ENCODE data around the gene ZNF281.
A peak's percentile ranks its signal among the peaks of the same experiment; 100 is the strongest.
"Not testable (repeated sequence)": the region's sequence is repeated elsewhere in the genome, so short reads cannot be mapped to it uniquely, and the experiment has no call there.

ZNF281 gene, protein sequence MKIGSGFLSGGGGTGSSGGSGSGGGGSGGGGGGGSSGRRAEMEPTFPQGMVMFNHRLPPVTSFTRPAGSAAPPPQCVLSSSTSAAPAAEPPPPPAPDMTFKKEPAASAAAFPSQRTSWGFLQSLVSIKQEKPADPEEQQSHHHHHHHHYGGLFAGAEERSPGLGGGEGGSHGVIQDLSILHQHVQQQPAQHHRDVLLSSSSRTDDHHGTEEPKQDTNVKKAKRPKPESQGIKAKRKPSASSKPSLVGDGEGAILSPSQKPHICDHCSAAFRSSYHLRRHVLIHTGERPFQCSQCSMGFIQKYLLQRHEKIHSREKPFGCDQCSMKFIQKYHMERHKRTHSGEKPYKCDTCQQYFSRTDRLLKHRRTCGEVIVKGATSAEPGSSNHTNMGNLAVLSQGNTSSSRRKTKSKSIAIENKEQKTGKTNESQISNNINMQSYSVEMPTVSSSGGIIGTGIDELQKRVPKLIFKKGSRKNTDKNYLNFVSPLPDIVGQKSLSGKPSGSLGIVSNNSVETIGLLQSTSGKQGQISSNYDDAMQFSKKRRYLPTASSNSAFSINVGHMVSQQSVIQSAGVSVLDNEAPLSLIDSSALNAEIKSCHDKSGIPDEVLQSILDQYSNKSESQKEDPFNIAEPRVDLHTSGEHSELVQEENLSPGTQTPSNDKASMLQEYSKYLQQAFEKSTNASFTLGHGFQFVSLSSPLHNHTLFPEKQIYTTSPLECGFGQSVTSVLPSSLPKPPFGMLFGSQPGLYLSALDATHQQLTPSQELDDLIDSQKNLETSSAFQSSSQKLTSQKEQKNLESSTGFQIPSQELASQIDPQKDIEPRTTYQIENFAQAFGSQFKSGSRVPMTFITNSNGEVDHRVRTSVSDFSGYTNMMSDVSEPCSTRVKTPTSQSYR

DNA sequence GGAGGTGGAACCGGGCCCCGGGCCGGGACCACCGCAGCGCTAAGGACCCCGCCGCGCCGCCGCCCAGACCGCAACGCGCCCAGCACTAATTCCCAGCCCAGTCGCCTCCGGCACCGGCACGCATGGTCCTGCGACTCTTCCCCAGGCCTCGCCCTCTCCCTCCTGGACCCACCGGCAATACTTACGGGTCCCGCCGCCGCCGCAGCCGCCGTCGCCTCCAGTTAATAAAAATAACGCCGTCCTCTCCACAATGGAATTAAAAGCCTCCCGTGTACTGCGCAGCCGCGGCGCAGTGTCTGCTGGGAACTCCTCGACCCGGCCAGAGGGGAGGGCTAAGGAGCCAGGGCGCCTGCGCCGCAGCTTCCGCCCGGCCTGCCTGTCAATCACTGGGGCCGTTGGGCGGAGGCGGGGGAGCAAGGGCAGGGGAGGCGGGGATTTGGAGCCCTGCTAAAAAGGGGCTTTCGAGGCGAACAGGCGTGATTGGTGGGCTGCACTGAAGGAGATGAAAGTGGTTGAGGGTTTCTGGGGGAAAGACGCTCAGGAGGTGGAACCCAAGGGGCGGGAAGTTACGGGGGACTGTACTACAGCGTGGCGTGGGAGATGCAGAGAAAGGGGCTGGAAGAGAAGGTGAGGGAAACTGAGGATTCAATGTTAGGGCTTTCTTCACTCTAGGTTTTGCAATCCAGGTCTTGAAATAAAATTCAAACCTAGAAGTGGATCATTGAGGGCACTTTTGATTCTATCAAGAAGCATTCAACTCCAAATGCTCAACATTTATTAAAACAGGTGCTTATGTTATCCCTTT is at the start of gene ZNF281:
Gene ZNF281 (minus strand): TSS at position 276 of the 805 bp plus-strand sequence. CDS start 331 bp downstream, outside the sequence.
- peak; percentile 96 for DNase-seq (ENCODE audit: low read depth)

DNA sequence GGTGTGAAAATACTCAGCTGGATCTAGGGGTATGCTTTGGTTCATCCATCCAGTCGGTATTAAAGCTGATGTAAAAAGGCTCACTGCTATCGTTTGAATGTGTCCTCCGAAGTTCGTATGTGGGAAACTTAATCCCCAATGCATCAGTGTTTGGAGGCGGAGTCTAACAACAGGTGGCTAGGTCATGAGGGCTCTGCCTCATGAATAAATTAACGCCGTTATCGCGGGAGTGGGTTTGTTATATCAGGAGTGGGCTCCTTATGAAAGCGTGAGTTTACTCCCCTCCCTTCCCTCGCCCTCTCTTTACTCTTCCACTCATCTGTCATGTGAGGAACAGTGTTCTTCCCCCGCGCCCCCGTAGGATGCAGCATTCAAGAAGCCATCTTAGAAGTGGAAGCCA is 48.9 kb upstream of the ZNF281 start:
- no peak for DNase-seq (ENCODE audit: low read depth)

DNA sequence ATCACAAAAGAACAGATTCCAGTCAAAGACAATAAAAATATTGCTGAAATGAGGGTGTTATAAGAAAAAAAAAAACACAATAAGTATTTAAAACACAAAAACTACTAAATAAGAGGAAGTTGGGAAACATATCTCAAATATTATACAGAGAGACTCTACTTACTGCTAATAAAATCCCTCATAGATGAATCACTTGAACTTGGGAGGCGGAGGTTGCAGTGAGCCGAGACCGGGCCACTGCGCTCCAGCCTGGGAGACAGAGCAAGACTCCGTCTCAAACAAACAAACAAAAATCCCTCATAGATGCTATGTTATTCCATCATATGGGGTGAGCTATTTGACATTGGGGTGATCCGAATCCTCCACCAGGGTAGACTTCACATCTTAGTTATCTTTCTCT is 48.0 kb upstream of the ZNF281 start:
- no peak for DNase-seq (ENCODE audit: low read depth)

DNA sequence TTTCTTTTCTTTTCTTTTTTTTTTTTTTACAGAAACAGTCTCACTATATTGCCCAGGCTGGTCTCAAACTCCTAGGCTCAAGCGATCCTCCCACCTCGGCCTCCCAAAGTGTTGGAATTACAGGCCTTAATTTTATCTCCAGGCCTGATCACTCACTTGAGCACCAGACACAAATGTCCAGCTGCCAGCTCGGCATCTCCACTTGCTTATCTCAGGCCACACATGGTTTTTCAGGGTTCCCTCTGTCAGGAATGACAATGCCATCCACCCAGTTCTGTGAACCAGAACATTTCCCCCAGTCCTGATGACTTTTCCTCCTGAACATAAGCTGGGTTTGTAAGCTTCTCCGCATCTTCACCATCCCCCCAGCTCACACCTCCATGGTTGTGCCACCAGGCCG is 44.6 kb upstream of the ZNF281 start:
- no peak for DNase-seq (ENCODE audit: low read depth)

DNA sequence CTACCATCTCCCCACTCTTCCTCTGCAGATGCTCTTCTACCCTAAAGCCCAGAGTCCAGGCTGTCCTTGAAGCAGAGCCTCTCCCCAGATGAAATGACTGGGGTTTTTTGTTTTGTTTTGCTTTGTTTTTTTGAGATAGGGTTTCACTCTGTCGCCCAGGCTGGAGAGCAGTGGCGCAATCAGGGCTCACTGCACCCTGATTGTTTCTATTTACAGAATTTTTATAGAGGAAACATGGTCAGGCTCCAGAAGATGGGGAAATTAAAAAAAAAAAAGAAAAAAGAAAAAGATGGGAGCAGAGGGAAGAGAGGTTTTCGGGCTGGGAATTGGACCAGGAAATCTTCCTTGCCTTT is 43.7 kb upstream of the ZNF281 start:
- DNase-seq (ENCODE audit: low read depth) = no peak

DNA sequence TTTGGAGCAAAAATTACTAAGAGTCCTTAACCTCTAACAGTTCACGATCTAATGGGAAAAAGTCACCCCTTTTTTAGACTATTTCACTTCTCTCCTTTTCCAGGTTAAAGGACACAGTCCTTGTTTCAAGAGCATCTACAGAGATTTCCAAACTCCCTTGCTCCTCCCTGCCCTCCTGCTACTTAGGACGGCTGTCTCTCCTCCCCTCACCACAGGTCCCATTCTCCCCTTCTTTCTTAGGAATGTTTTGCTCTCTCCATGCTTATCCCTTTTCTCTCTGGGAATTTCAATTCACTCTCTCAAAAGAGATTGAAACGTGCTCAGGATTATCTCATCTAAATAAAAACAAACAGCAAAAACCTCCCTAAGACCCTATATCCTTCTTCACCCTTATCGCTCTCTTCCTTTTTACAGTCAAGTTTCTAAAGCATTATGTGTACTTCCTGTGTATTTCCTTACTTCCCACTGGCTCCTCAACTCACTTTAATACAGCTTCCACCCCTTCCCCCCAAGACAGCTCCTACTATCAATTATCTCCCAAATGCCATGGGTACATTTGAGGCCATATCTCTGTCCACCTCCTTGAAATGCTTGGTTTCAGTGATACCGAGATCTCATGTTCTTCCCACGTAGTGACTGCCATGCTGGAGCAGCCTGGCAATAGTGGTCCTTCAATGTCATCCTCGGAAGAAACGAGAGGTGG is 43.2 kb upstream of the ZNF281 start:
- DNase-seq (ENCODE audit: low read depth) = no peak

DNA sequence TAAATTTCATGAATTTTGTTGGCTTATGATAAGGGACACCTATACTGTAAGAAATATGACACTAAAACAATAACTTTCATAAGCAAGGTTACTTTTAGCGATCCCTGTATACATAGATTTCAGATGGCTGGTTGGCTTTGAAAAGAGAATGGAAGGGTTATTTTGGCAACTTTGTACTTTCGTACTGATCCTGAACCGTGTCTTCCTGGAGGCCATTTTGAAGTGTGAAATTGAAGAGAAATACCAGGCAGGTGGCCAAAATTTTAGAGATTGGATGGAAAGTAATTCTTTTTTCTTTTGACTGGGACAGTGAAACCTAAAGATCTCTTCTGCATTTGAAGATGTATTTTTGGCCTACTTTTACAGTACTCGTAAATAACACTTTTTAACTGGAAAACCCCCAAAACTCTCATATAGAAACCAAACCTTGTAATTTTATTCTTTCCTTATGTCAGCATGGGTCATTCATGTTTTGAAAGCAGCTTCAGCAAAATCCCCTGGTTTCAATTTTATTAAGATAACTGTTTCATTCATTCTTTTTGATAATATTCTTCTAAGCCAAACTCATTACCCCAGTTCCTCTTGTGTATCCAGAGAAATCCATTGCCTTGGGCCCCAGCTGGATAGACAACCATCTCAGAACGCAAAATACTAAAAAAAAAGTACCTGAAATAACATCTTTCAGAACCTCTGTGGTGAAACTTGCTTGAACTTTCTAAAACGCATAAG is 38.4 kb upstream of the ZNF281 start:
- DNase-seq (ENCODE audit: low read depth) = no peak

DNA sequence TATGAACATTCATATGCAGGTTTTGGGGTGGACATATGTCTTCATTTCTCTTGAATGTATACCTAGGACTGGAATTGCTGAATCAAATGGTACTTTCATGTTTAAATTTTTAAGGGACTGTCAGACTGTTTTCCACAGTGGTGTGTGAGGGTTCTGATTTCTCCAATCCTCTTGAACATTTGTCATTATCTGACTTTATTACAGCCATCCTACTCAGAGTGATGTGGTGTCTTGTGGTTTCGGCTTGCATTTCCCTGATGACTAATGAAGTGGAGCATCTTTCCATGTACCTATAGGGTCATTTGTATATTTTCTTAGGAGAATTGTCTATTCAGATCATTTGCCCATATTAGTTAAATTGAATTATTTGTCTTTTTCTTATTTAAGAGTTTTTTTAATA is 35.4 kb upstream of the ZNF281 start:
- DNase-seq (ENCODE audit: low read depth) = no peak

DNA sequence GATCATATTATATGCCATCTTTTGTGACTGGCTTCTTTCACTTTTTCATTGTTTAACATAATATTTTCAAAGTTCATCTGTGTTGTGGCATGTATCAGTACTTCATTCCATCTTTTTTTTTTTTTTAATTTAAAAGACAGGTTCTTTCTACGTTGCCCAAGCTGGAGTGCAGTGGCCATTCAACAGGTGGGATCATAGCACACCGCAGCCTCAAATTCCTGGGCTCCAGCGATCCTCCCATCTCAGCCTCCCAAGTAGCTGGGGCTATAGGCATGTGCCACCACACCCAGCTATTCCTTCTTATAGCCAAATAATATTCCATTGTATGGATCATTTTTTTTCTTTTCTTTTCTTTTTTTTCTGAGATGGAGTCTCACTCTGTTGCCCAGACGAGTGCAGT is 34.6 kb upstream of the ZNF281 start:
- no peak for DNase-seq (ENCODE audit: low read depth)

DNA sequence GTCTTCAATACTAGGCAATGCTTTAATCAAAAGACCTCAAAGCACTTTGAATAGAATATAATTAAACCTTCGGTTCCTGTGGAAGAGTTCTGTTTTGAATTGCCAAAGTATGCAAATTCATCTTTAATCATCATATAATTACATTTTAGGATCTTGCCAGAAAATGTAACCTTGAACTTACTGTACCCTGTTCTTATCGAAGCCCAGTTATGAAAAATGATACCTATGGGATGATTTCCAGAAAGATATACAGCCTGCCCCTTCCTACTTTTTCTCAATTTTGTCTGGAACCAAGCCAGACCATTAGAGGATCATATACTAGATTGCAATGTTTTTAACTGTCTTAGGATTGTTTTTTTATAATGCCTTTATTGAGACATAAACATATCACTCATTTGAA is 34.0 kb upstream of the ZNF281 start:
- DNase-seq (ENCODE audit: low read depth) = no peak

DNA sequence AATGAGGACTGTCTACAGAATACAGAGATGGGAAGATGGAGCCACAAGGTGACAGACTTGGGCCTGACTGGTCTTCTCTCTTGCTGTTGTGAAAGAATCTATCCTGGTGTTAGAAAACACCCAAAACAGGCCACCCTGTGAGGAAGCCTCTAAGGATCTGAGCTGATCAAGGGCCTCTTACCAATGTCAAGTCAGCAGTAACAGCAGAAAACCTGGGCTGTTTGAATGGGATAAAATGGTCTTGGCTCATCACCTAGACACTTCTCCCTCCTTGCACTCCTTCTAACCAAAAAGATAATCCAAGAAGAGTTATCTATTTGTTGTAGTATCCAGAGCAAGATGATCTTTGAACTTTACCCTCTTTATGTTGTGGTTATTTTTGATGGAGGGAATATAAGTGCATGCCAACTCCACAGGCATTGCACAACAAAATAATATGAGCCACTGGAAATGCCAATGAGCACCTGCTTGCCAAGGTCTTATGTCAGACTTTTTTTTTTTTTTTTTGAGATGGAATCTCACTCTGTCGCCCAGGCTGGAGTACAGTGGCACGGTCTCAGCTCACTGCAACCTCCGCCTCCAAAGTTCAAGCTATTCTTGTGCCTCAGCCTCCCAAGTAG is 32.8 kb upstream of the ZNF281 start:
- DNase-seq (ENCODE audit: low read depth) = no peak

DNA sequence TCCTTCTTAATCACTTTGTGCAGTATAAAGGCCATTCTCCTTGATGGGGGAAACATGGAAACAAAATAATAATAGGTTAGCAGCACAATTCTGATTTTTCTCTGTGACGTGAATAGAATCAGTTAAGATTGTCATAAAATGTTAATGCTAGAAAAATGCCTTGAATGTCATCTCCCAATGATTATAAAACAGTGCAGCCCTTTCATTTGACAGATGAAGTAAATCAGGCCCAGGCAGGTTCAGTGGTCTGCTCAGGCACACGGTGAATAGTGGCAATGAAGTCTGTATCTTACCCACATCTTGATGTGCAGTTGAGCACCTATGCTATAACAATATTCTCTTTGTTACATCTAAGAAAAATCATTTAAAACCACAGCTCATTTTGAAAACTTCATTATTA is 32.2 kb upstream of the ZNF281 start:
- DNase-seq (ENCODE audit: low read depth) = no peak

DNA sequence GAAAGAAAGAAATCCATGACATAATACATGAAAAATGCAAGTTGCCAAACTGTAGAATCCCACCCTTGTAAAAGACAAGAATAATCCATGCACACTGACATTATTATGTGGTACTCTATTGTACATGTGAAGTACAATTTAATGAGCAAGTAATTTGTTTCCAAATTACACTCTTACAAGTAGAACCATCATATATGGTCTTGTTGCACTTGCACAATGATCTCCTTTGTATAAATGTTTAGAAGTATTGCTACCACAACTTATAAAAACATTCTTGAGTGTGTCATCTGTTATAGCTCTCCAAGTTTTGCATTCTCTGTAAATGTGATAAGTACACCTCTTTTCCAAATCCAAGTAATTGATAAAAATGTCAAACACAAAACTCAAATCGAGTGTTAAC is 29.1 kb upstream of the ZNF281 start:
- no peak for DNase-seq (ENCODE audit: low read depth)

DNA sequence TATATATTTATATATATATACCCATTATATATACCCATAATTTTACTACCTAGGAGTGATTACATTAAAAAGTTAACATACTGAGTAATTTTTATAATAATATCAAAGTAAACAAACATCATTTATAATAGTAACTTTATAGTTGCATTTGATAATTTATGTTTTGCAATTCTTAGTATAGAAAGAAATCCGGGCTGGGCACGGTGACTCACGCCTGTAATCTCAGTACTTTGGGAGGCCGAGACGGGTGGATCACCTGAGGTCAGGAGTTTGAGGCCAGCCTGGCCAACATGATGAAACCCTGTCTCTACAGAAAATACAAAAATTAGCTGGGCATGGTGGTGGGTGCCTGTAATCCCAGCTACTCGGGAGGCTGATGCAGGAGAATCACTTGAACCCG is 28.6 kb upstream of the ZNF281 start:
- not testable (repeated sequence) for DNase-seq (ENCODE audit: low read depth)

DNA sequence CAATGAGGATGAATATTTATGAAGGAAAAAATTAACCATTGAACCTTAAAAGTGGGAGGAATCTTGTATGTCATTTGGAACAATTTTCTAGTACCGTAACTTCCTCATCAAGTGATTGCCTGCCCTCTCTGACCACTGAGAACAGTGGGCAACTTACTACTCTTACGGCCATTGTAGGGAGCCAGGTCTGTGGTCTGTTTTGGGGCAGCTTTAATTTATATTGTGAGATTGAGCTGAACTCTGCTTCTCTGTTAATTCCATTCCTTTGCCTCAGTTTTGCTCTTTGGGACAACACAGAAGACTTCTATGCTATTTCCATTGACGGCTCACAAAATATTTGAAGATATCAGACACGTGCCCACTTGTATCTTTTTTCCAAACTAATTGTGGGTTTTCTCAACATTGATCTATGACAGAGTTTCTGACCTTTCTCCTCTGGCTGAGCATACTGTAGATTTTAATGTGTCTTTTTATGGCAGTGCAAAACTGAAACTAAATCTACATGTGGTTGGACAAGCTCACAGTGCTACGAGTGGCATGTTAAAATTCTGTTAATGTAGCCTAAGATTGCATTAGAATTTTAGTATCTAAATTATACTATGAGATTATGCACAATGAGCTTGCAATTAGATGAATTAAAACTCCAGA is 27.8 kb upstream of the ZNF281 start:
- DNase-seq (ENCODE audit: low read depth) = no peak

DNA sequence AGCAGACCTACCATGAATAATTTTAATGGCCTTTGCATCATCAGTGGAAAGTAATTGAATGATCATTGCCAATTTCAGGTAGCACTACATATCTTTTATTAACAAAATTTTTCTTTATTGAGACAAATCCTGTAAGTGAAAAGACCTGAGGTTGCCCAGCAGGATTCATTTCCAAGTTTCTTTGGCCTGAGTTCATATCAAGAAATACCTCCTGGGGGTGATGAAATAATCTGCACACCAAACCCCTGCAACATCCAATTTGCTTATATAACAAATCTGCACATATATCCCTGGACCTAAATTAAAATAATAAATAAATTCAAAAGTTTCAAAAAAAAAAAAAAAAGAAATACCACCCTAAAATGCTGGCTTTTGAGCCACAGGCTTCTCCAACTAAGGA is 27.3 kb upstream of the ZNF281 start:
- no peak for DNase-seq (ENCODE audit: low read depth)

DNA sequence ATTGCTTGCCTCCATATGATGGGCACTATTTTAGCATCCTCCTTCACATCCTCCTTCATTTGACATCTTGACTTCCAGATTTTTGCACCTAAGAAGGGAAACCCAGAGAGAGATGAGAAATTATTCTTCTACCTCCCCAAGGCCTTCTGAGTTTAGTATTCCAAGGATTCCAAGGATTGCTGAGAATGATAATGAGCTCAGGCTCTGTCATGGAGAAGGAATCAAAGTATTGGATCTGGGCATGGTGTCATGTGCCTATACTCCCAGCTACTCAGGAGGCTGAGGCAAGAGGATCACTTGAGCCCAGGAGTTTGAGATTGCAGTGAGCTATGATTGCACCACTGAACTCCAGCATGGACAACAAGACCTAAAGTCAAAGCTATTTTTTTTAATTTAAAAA is 26.6 kb upstream of the ZNF281 start:
- DNase-seq (ENCODE audit: low read depth) = no peak

DNA sequence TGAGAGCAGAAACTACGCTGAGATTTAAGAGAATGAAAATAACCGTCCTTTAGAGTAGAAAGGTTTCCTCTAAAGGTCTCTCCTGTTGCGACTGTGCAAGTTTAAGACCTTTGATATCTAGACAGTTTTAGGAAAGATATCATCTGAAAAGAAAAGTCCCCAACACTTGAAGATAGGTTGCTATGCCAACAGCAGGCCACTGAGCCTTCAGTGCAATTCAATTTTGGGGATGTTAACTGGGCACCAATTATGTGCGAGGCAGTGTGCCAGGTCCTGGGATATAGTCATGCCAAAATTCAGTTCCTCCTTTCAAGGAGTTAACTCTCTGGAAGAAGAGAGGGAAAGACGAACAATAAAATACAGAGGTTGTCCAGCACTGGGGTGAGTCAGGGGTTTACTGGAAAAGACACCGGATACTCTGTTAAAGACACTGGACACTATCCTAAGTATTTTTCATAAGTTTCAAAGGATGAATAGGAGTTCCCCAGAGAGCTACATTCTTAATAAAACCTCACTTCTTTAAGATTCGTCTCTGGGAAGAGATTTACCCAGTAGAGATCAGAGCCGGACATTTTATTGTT is 25.5 kb upstream of the ZNF281 start:
- DNase-seq (ENCODE audit: low read depth) = no peak

DNA sequence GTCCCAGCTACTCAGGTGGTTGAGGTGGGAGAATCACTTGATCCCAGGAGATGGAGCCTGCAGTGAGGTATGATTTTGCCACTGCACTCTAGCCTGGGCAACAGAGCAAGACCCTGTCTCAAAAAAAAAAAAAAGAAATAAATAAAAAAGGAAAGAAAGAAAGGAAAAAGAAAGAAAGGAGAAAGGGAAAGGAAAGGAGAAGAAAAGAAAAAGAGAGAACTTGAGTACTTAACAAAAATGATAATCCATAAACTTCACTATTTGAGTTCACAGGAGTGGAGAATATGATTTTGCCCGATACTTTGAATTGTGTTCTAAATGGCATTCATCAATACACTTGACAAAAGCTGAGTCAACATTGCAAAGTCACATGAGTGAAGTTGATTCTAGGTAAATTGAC is 23.8 kb upstream of the ZNF281 start:
- DNase-seq (ENCODE audit: low read depth) = no peak

DNA sequence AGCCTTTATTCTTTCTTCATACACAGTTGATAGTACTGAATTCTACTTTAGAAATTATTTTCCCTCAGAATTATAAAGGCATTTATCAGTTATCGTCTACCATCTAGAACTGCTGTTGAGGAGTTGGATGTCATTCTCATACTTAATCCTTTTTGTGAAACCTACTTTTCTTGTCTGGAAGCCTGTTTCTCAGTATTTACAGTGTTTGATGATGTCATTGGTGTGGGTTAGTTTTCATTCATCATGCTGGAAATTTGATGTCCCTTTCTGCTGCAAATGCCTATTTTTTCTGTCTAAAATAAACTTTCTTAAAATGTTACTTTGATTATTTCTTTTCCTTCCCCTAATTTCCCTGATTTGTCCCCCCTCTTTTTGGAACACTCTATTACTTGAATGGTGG is 22.8 kb upstream of the ZNF281 start:
- DNase-seq (ENCODE audit: low read depth) = no peak
